DMS 273 treated with DMSO at 0.1 percent for 48 hours (cell line): Measurements from ENCODE around the gene VCPKMT.
A peak's percentile ranks its signal among the peaks of the same experiment; 100 is the strongest.

ENCODE experiments used
- DNase-seq: peaks from one replicate; lab custom pipeline; 2025; lab: John Stamatoyannopoulos, UW

VCPKMT gene

GRCh38 chr14:50116181-50116956 lies at the start of gene VCPKMT:
TSS of gene VCPKMT (minus strand) at chr14:50116572. CDS start at chr14:50116552, 20 bp downstream.
- peak; percentile 83 for DNase-seq

GRCh38 chr14:50156111-50156510 lies 39.7 kb upstream of the VCPKMT start:
- DNase-seq: no peak

- no peak for DNase-seq
Observed at GRCh38 chr14:50148799-50149198, 32.4 kb upstream of the VCPKMT start.

- DNase-seq: no peak
Observed at GRCh38 chr14:50139192-50139591, 22.8 kb upstream of the VCPKMT start.

- DNase-seq: no peak
Observed at GRCh38 chr14:50127802-50128201, 11.4 kb upstream of the VCPKMT start.

- DNase-seq: no peak
Observed at GRCh38 chr14:50123062-50123461, 6.7 kb upstream of the VCPKMT start.

- DNase-seq: no peak
Observed at GRCh38 chr14:50122291-50122690, 5.9 kb upstream of the VCPKMT start.

- no peak for DNase-seq
Observed at GRCh38 chr14:50121486-50121885, 5.1 kb upstream of the VCPKMT start.

GRCh38 chr14:50117456-50117855 lies 1.1 kb upstream of the VCPKMT start:
- no peak for DNase-seq

GRCh38 chr14:50116966-50117365 lies 594 bp upstream of the VCPKMT start:
- no peak for DNase-seq

GRCh38 chr14:50113381-50114035 lies 2.9 kb downstream of the VCPKMT start:
- no peak for DNase-seq

GRCh38 chr14:50110323-50111037 lies 5.9 kb downstream of the VCPKMT start:
- DNase-seq: no peak

- no peak for DNase-seq
Observed at GRCh38 chr14:50109342-50109741, 7.0 kb downstream of the VCPKMT start.

- DNase-seq: no peak
Observed at GRCh38 chr14:50107850-50108249, 8.5 kb downstream of the VCPKMT start.

GRCh38 chr14:50106178-50106577 lies 10.2 kb downstream of the VCPKMT start:
- no peak for DNase-seq

- DNase-seq: no peak
Observed at GRCh38 chr14:50103558-50103957, 12.8 kb downstream of the VCPKMT start.

GRCh38 chr14:50101417-50101816 lies 15.0 kb downstream of the VCPKMT start:
- DNase-seq: no peak

GRCh38 chr14:50100805-50101204 lies 15.6 kb downstream of the VCPKMT start:
- DNase-seq: no peak

GRCh38 chr14:50099335-50099734 lies 17.0 kb downstream of the VCPKMT start:
- no peak for DNase-seq

GRCh38 chr14:50095895-50096294 lies 20.5 kb downstream of the VCPKMT start:
- DNase-seq: no peak

- DNase-seq: no peak
Observed at GRCh38 chr14:50094056-50094755, 22.2 kb downstream of the VCPKMT start.

- DNase-seq: no peak
Observed at GRCh38 chr14:50093496-50093895, 22.9 kb downstream of the VCPKMT start.
